Smooth muscle cell (in vitro differentiated cells): Measurements from ENCODE around the gene CEP135. TPM values are rescaled to one million over a fixed set of nuclear protein-coding genes. Genes with fewer than 3 reads are reported as not detected.

Experiments used
- DNase-seq: peaks from one replicate; lab custom pipeline; 2025; ENCODE audit not compliant: unreplicated experiment; lab: John Stamatoyannopoulos, UW
- H2AFZ ChIP-seq: fragments of 200-600 bp; sonication (generic); 2 replicates; pipeline ENCODE4 v1.6.0; 2016; ENCODE audit warnings: antibody characterized with exemption, low read depth, mild to moderate bottlenecking
- H3F3A ChIP-seq: fragments of 200-600 bp; sonication (generic); 2 replicates; pipeline ENCODE4 v1.6.0; 2017; ENCODE audit warnings: antibody characterized with exemption, low read depth
- H3K27ac ChIP-seq: fragments of 200-600 bp; sonication (generic); 2 replicates; pipeline ENCODE4 v1.5.1; 2016; ENCODE audit warnings: low read depth, mild to moderate bottlenecking
- H3K27me3 ChIP-seq: fragments of 200-600 bp; sonication (generic); 2 replicates; pipeline ENCODE4 v1.6.1; 2016; ENCODE audit warnings: low read depth, mild to moderate bottlenecking
- H3K36me3 ChIP-seq: fragments of 200-600 bp; sonication (generic); 2 replicates; pipeline ENCODE4 v1.5.1; 2016; ENCODE audit warnings: low read depth
- H3K4me1 ChIP-seq: fragments of 200-600 bp; sonication (generic); 2 replicates; pipeline ENCODE4 v1.5.1; 2016; ENCODE audit warnings: low read depth
- H3K4me2 ChIP-seq: fragments of 200-600 bp; sonication (generic); 2 replicates; pipeline ENCODE4 v1.6.0; 2016; ENCODE audit warnings: mild to moderate bottlenecking
- H3K4me3 ChIP-seq: fragments of 200-600 bp; sonication (generic); 2 replicates; pipeline ENCODE4 v1.5.1; 2016; ENCODE audit warnings: mild to moderate bottlenecking
- H3K79me2 ChIP-seq: fragments of 200-600 bp; sonication (generic); 2 replicates; pipeline ENCODE4 v1.6.0; 2016; ENCODE audit warnings: low read depth, mild to moderate bottlenecking
- H3K9ac ChIP-seq: fragments of 200-600 bp; sonication (generic); 2 replicates; pipeline ENCODE4 v1.6.0; 2016; ENCODE audit warnings: low read depth
- H3K9me3 ChIP-seq: fragments of 200-600 bp; sonication (generic); replicated peaks from 2 replicates; pipeline ENCODE4 v1.5.1; 2016; ENCODE audit warnings: low read depth
- H4K20me1 ChIP-seq: fragments of 200-600 bp; sonication (generic); 2 replicates; pipeline ENCODE4 v1.6.0; 2016; ENCODE audit warnings: low read depth
- WGBS: methylation state at CpG from one replicate; pipeline ENCODE4 v1.1.7; 2016; ENCODE audit warnings: low lambda C conversion rate; 5-methylcytosine and 5-hydroxymethylcytosine counted together
- polyA plus RNA-seq: library from polyadenylated mRNA; unstranded; fragments of >200 nt; fragmentation: Nextera tagmentation; extraction: Ambion mirVana; gene quantifications from 2 replicates; pipeline ENCODE4 v1.2.1, GENCODE V29; 2016
- total RNA-seq: library from RNA; depleted of rRNA; stranded (reverse); fragments of >200 nt; gene quantifications from 2 replicates; pipeline ENCODE4 v1.2.3, GENCODE V29; 2014
- TF ChIP-seq, protein P1 (sequence below): fragments of 200-600 bp; sonication (generic); IDR thresholded peaks from 2 replicates; pipeline ENCODE4 v1.5.1; 2017; ENCODE audit warnings: borderline replicate concordance, mild to moderate bottlenecking, antibody characterized with exemption; ENCODE audit not compliant: insufficient read depth, poor library complexity, severe bottlenecking

CEP135 gene
- total and polyA plus RNA-seq, 2 experiments from 2014 or later: 4.5 to 28.9 TPM

- Histone ChIP-seq H3F3A (no peaks in the 10 kb centered on the region), H3K4me1 (peaks cover 13% of the 10 kb centered on the region), H3K27me3 (peaks cover 3% of the 10 kb centered on the region), H4K20me1 (no peaks in the 10 kb centered on the region), H3K9ac (no peak overlapping the region), H3K9me3 (no peaks in the 10 kb centered on the region), H3K79me2 (peaks cover 36% of the 10 kb centered on the region), H3K4me3 (peak overlapping the region; percentile 89), H3K36me3 (no peaks in the 10 kb centered on the region), H3K4me2 (peak overlapping the region; percentile 96), H2AFZ (peak overlapping the region; percentile 31), H3K27ac (no peak overlapping the region)
- 71% methylated on average over 2 of the region's 2 CpGs for WGBS
- TF ChIP-seq, protein P1, sequence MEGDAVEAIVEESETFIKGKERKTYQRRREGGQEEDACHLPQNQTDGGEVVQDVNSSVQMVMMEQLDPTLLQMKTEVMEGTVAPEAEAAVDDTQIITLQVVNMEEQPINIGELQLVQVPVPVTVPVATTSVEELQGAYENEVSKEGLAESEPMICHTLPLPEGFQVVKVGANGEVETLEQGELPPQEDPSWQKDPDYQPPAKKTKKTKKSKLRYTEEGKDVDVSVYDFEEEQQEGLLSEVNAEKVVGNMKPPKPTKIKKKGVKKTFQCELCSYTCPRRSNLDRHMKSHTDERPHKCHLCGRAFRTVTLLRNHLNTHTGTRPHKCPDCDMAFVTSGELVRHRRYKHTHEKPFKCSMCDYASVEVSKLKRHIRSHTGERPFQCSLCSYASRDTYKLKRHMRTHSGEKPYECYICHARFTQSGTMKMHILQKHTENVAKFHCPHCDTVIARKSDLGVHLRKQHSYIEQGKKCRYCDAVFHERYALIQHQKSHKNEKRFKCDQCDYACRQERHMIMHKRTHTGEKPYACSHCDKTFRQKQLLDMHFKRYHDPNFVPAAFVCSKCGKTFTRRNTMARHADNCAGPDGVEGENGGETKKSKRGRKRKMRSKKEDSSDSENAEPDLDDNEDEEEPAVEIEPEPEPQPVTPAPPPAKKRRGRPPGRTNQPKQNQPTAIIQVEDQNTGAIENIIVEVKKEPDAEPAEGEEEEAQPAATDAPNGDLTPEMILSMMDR: no peak
- DNase-seq: no peak
Observed at GRCh38 chr4:56050625-56051024, 101.9 kb downstream of the CEP135 start.

GRCh38 chr4:56051029-56051709 is 102.4 kb downstream of the CEP135 start:
- no peak for DNase-seq
- Histone ChIP-seq H3F3A (no peaks in the 10 kb centered on the region), H4K20me1 (no peaks in the 10 kb centered on the region), H3K9me3 (no peaks in the 10 kb centered on the region), H3K27me3 (no peaks in the 10 kb centered on the region), H3K4me1 (peaks cover 17% of the 10 kb centered on the region), H3K9ac (no peak overlapping the region), H3K27ac (no peak overlapping the region), H3K4me2 (peak overlapping the region; percentile 96), H2AFZ (no peak overlapping the region), H3K36me3 (no peaks in the 10 kb centered on the region), H3K4me3 (peak overlapping the region; percentile 89), H3K79me2 (peaks cover 36% of the 10 kb centered on the region)
- TF ChIP-seq, protein P1: no peak
- WGBS: 87% methylated on average over 7 of the region's 7 CpGs

DNA sequence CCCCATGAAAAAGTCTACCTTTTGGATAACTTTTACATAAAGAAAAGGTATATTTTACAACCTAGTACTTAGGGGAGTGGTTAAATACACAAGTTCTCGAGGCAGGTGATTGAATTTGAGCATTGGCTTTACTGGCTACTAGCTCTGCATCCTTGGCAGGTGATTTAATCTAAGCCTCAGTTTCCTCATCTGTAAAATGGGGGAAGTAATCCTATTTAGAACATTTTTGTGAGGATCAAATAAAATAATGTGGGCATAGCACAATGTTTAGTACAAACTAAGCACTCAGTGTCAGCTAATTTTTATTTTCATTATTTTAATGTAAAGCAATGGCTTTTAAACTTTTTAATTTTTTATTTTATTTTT is 102.9 kb downstream of the CEP135 start:
- Histone ChIP-seq H2AFZ (no peak overlapping the region), H3K9ac (no peak overlapping the region), H3F3A (no peaks in the 10 kb centered on the region), H3K79me2 (peaks cover 41% of the 10 kb centered on the region), H3K27ac (no peak overlapping the region), H3K4me2 (no peak overlapping the region), H4K20me1 (no peaks in the 10 kb centered on the region), H3K4me1 (peaks cover 17% of the 10 kb centered on the region), H3K4me3 (no peak overlapping the region), H3K27me3 (no peaks in the 10 kb centered on the region), H3K36me3 (no peaks in the 10 kb centered on the region), H3K9me3 (no peaks in the 10 kb centered on the region)
- TF ChIP-seq, protein P1: no peak
- DNase-seq: no peak
- WGBS: 100% methylated on average over 1 of the region's 1 CpG

- H3K27me3 ChIP-seq: no peaks in the 10 kb centered on the region
- no peak overlapping the region for H3K4me2 ChIP-seq
- H3K4me1 ChIP-seq: peaks cover 17% of the 10 kb centered on the region
- H3F3A ChIP-seq: no peaks in the 10 kb centered on the region
- H3K9ac ChIP-seq: no peak overlapping the region
- no peaks in the 10 kb centered on the region for H4K20me1 ChIP-seq
- peaks cover 46% of the 10 kb centered on the region for H3K79me2 ChIP-seq
- 59% methylated on average over 1 of the region's 1 CpG for WGBS
- H2AFZ ChIP-seq: no peak overlapping the region
- no peaks in the 10 kb centered on the region for H3K9me3 ChIP-seq
- no peak overlapping the region for H3K27ac ChIP-seq
- DNase-seq: no peak
- H3K4me3 ChIP-seq: no peak overlapping the region
- H3K36me3 ChIP-seq: no peaks in the 10 kb centered on the region
- TF ChIP-seq, protein P1: no peak
Observed at GRCh38 chr4:56052481-56052880, 103.7 kb downstream of the CEP135 start.
